ENCODE measurements around the gene OTUD5.
"Not testable (repeated sequence)": the region's sequence is repeated elsewhere in the genome, so short reads cannot be mapped to it uniquely, and the experiment has no call there.

The OTUD5 gene

DNA sequence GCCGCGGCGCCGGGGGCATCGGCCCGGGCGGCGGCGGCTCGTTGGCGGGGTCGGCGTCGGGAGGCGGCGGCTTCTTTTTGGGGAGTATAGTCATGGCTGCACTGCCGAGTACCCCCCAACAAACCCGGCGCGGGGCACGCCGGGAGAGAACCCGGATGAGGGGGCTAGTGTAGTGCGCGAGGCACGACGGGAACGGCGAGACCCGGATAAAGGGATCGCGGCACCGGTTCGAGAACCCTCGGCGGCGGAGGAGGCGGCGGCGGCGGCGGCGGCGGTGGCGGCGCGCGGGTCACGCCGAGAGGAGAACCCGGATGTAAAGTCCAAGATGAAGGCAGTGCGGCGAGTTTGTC lies at the start of gene OTUD5:
Gene OTUD5 (minus strand): TSS at position 131 of the 350 bp plus-strand sequence. CDS start 37 bp downstream, at position 94.
- DNase-seq = no peak

- no peak for DNase-seq
Measured at GRCh38 chrX:49003696-49004095, 46.3 kb upstream of the OTUD5 start.

- peak; percentile 76 for DNase-seq
Measured at GRCh38 chrX:49002091-49002935, 44.9 kb upstream of the OTUD5 start, which contains the start of gene GRIPAP1. Gene GRIPAP1 (minus strand): TSS chrX:49002264. CDS start chrX:49002229, 35 bp downstream.

DNA sequence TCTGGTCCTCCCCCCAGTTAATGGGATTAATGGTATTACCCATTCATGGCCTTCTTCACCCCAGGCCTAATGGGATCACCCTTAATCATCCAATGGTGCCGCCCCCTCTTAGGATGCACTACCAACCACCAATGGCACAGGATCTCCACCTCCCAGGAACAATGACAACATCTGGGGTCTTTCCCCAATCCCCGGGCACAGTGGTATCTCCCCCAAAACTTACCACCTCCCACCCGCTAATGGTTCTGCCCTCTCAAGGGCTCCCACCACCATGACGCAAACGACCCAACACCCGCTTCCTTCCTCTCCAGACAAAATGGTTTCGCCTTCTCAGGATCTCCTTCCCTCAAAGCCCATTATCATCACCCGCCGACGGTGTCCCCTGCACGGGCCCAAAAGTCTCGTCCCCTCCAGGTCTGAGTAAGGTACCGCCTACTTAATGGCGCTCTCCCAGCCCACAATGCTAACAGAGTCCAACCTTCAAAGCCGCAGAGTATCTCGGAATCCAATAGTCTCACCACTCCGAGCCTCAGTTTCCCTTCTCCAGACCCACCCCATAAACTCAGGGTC lies 44.2 kb upstream of the OTUD5 start:
- peak; percentile 37 for DNase-seq

DNA sequence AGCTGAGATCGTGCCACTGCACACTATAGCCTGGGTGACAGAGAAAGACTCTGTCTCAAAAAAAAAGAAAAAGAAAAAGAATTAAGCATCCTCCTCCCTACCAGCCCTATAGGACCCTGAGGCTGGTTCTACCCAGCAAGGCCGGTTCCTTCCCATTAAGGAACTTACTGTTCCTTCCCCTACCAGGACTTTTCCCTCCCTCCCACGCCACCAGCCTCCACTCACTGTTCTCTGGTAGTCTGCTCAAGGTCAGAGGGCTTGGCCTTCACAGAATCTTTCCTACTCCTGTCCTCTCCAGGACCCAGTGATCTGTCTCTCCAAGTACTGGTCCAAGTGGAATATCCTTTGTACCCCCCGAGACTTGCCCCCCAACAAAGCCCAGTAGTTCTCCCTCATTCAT lies 43.2 kb upstream of the OTUD5 start:
- DNase-seq = no peak

DNA sequence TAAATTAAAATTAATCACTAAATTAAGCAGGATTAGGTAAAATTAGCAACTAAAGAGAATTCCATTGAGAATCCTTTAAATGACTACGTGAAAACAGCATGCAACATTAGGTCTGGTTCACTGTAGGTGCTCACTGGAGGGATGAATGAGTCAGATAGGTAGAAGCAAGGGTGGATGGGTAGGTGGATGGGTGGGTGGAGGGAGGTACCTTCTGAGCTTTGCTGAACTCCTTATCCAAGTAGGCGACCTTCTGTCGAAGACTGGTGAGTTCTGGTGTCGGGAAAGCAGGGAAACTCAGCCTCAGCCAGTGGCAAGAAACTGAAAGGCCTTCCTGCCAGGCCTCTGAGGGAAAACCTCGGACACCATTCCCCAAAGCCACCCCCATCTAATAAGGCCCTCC lies 41.6 kb upstream of the OTUD5 start:
- DNase-seq = no peak

- no peak for DNase-seq
Measured at GRCh38 chrX:48998391-48998790, 41.0 kb upstream of the OTUD5 start.

- DNase-seq = no peak
Measured at GRCh38 chrX:48997865-48998264, 40.5 kb upstream of the OTUD5 start.

DNA sequence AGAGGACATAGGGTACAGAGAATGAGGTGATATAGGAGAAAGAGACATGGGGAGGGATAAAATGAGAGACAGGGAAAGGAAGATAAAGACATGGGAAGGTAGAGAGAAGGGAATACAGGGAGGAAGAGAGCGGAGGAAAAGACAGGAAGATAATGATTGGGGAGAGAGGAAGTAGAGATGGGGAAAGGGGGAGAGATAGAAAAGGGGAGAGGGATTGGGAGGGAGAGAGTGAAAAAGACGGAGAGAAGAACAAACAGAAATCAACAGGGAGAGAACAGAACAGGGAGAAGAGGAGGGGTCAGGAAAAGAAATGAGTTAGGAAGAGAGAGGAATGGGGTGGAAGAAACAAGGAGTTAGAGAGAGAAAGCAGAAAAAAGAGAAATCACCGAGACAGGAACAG lies 40.0 kb upstream of the OTUD5 start:
- DNase-seq = no peak

GRCh38 chrX:48996969-48997368 lies 39.6 kb upstream of the OTUD5 start:
- DNase-seq = no peak

DNA sequence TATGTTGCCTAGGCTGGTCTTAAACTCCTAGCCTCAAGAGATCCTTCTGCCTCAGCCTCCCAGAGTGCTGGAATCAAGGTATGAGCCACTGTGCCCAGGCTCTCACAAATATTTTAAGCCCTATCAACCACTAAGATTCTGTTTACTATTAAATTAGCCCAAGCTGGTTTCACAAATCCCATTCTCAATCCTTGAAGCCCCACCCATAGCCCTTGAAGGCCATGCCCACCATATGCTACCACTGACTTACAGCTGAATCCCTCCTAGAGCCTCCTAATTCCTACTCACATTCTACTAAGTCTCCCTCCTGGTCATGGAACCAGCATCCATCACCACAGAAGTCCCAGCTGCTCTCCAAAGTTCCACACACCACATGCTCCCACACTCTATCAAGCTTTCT lies 34.9 kb upstream of the OTUD5 start:
- no peak for DNase-seq

DNA sequence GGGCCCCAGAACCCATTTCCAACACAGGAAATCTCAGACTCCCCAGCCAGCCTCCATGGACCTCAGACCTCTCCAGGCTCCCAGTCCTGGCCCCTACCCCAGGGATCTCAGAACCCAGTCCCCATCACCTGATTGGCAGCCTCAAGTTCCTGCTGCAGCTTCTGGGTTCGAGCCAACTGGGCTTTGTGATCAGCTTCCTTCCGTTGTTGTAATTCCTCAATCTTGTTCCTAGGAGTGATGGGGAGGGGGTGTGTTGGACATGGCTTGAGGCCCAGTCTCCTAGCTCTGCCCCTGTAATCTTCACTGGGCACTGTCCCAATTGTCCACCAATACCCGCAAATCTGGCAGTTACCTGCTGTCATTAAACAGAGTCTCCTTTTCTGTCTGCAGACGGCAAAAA lies 32.1 kb upstream of the OTUD5 start:
- DNase-seq = no peak

GRCh38 chrX:48983896-48984295 lies 26.5 kb upstream of the OTUD5 start:
- no peak for DNase-seq

- no peak for DNase-seq
Measured at GRCh38 chrX:48983081-48983480, 25.7 kb upstream of the OTUD5 start.

DNA sequence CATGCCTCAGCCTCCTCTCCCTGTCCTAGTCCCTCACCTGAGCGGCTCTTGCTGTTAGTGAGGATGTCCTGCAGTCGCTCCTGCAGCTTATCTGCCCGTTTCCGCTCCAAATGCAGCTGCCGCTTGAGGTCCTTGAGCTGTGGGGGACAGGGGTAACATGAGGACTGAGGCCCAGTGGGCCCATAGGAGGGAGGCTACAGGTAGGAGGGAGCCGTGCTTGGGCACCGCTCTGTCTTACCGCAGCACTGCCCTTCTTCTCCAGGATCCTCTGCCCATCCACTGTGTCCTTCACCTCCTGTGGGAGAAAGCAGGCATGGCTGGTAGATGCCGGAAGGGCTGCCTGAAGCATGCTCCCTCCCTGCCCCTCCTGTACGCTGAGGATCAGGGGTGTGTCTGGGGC lies 23.8 kb upstream of the OTUD5 start:
- DNase-seq = no peak

DNA sequence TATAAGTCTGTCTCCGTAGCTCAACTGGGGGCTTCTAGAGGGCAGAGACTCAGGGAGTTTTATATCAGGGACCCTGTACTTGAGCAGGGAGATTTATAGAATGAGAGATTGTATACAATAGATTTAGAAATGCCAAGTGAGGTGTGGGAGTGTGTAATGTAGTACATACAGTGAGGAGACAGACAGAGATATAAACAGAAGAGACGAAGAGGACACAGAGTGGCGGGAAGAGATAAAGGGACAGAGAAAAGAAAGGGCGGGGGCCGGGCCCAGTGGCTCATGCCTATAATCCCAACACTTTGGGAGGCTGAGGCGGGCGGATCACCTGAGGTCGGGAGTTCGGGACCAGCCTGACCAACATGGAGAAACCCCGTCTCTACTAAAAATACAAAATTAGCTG lies 22.9 kb upstream of the OTUD5 start:
- not testable (repeated sequence) for DNase-seq

- no peak for DNase-seq
Measured at GRCh38 chrX:48978226-48978625, 20.8 kb upstream of the OTUD5 start.

- DNase-seq = no peak
Measured at GRCh38 chrX:48976086-48976485, 18.7 kb upstream of the OTUD5 start.

DNA sequence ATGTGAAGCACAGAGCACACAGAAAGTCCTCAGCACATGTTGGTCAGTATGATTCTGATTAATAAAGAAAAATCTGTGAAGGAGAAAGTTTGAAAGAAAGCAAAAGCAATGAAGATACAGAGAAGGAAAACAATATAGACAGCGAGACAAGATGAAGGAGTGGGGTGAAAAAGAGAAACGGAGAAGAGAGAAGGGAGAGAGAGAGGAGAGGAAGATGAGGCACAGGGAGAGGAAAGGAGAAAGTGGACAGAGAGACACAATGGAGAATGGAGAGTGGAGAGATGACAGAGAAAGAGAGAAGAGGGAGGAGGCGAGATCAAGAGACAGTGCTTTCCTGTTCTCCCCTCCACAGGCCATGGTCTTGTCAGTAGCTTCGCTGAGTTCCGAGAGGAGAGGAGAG lies 18.1 kb upstream of the OTUD5 start:
- DNase-seq = no peak

DNA sequence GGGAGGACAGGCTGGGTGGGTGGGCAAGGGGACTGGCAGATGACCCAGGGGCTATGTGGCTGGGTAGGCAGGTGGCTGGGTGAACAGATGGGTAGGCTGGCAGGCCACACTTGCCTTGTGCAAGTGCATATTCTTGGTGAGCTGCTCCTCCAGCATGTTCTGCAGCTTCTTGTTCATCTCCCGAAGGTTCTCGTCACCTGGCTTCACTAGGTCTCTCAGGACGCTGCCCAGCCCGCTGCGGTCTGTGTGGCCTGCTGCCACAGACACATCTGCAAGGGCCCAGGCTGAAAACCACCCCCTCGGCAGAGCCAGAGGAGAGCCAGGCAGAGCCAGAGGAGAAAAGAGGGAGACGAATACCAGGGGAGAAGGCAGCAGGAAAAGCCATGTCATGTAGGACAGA lies 17.6 kb upstream of the OTUD5 start:
- DNase-seq = no peak

DNA sequence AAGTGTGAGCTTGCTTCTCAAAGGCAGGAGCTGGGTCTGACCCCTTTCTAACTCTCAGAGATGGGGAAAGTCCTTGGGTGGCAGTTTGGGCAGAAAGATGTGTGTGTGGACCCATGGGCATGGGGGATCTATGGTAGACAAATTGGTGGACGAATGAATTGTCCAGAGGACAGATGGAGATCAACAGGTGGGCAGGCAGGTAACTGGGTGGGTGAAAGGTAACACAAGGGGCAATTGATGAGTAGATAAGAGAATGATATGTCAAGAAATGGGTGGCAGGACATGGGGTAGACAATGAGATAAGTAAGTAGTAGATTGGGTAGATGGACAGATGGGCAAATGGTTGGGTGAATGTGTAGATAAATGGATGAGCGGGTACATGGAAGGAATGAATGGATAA lies 17.2 kb upstream of the OTUD5 start:
- DNase-seq = no peak

- DNase-seq = no peak
Measured at GRCh38 chrX:48974033-48974432, 16.6 kb upstream of the OTUD5 start.

- DNase-seq = peak; percentile 40
Measured at GRCh38 chrX:48972220-48973164, 15.1 kb upstream of the OTUD5 start.
